Activated CD4-positive, alpha-beta T cell treated with anti-CD3 and anti-CD28 coated beads, Interleukin-10, Interleukin-2, amounts not matched to agents 100 ng/mL and 50 ng/mL, durations not matched to agents 16 hours and 8 hours (primary cell): ENCODE measurements around the gene MARCKSL1.

Experiments used
- DNase-seq: peaks from one replicate; pipeline ENCODE4 v3.0.0-alpha.2; 2020

Gene MARCKSL1

DNA sequence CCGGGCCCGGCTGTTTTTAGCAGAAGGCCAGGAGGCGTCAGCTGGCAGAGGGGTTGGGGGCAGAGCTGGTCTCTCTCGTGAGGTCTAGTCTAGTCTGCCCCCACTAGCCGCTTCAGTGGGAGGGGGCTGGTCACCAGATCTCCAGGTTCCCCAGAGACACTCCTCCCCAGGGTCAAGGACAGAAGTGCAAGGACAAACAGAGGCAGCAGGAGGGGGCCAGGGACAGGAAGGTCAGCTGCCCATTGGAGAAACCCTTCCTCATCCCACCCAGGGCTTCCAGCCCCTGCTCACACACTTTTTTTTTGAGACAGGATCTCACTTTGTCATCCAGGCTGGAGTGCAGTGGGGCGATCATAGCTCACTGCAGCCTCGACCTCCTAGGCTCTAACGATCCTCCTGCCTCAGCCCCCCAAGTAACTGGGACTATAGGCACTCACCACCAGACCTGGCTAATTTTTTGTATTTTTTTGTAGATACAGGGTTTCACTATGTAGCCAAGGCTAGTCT lies 16.3 kb upstream of the MARCKSL1 start:
- no peak for DNase-seq

DNA sequence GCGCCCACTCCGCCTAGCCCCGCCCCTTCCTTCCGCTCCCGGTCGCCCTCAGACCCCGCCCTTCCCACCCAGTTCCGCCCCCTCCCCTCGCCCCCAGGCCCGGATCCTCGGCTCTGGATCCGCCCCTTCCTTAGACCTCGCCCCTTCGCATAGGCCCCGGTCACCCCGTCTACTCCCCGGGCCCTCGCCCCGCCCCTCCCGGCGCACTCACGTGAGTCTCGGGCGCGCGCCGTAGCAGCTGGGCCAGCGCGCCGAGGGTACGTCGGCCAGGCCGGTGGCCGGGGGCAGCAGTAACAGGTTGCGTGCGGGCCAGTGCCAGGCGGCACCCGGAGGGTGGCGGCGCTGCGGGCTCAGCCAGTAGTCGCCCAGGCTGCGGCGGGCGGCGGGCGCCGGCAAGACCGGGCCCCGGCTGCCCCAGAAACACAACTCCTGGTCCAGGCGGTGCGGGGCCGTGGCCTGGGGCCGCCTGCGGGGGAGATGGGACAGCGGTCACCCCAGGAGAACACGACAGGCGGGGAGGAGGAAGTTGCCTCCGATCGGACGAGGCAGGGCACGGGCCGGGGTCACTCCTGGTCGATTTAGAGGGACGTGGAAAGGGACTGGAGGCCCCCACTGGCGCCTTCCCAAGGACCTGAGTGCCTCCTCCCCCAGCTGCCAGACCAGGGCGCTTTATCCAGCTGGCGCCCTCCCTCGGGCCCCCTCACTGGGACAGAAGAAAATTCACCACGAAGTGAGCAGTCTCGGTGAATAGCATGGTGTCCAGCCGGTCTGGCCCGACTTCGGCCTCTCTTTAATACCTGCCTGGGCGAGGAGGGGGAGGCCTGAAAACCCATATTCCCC lies 15.6 kb upstream of the MARCKSL1 start:
- peak; percentile 94 for DNase-seq

DNA sequence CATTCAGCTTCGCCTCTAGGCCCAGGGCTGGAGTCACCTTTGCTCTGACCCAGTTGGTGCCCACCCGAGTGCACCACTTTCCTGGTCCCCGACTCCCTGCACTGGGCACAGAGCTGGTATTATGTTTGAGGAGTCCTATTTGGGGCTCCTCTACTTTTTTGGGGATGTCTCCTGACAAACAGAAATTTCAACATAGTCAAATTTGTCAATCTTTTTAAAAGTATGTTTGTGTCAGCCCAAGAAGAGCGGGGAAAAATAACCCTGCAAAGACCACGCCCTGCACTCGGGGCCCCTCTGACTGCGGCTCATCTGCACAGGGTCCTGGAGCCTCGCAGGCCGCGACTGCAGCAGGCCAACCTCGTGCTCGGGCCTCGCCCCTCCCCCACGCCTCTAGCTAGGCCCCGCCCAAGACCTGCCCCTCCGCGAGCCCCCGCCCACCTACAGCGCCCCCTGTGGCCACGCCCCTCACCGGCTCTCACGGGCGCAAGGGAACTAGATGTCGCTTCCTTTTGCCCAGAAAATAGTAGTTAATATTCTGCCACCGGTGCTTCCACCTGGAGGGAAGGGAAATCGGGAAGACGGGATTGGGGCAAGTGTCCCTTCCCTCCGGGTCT lies 14.9 kb upstream of the MARCKSL1 start:
- peak; percentile 79 for DNase-seq

DNA sequence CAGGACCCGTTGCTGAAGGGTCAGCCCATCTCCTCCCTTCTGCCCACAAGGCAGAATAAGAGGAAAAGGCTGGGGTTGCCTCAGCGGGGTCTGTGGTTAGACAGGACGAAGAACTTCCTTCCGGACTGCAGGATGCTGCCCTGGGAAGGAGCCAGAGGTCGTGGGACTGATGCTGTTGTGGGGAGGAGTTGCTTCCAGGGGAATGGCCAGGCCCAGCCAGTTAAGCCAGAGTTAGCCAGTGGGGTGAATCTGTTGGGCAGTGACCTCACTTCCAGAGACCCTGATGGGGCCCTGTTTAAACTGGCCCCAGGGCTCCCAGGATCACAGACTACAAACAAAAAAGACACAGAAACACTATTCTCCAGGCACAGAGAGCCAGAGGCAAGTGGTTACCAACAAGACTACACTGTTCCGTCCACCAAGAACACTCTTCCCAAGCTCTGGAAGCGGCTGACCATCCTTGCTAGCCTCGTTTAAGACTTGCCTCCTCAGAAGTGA lies 13.2 kb upstream of the MARCKSL1 start:
- no peak for DNase-seq

DNA sequence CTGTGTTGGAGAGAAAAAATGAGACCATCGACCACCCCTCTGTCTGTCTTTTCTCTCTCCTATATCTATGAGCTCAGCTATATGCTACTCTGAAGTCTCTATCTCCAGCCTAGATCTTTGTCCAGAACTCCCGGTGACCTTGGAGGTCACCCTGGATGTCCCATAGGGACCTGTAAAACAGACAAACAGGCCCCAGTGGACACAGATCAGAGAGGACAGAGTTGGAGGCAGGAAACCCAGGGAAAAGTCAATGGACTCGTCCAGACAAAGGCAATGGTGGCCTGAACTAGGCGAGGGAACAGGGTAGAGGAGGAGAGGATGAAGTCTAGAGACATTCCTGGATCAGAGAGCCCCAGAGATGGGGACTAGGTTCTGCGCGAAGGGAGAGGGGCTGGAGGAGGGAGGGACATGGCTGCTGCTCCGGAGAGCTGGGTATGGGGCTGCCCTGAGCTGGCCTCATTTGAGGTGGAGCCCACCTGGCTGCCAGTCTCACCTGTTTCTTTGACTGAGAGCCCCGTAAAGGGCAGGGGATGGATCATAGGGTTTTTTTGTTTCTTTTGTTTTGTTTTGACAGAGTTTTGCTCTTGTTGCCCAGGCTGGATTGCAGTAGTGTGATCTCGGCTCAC lies 10.6 kb upstream of the MARCKSL1 start:
- DNase-seq: no peak

DNA sequence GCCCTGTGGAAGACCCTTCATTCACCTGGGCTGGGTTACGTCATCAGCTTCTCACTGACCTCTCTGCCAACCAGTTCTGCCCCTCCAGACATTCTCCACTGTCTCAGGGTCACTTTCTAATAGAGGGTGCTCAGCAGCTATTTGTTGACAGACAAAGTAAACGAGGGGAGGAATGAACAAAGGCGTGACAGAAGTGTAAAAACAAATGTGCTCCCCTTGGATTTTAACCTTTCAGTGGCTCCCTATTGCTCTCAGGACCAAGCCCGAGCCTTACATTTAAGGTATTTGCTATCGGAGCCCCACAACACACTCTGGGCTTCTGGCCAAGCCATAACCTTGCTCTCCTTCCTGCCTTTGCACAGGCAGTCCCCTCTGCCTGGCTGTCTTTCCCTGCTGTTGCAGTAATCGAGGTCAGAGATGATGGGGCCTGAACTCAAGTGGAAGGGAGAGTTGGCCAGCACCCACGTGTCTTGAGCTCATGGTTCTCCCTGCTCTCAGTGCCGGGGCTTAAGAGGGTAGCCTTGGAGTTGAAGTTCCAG lies 9.3 kb upstream of the MARCKSL1 start:
- no peak for DNase-seq

DNA sequence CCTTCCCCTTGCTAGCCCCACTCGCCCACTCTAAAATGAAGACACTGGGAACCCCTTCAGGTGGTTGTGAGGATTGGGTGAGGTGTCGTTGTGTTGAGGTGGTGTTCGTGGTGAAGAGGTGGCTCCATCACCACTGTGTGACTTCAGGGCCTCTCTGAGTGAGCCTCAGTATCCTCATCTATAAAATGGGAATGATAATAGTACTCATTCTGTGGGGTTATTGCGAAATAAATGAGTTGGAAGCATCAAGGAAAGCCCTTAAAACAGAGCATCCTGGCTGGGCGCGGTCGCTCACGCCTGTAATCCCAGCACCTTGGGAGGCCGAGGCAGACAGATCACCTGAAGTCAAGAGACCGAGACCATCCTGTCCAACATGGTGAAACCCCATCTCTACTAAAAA lies 6.7 kb upstream of the MARCKSL1 start:
- no peak for DNase-seq

DNA sequence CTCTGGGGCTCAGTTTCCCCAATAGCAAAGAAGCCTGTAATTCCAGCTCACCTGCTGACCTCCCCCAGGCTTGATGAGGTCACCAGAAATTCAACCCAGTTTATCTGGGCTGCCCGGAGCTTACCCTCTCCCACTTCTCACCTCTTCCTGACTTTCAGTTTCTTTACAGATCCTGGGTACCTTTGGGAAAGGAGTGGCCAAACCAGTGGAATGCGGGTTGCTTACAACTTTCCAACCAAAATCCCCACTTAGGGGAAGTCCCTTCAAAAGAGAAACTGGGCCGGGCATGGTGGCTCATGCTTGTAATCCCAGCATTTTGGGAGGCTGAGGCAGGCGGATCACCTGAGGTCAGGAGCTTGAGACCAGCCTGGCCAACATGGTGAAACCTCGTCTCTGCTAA lies 5.9 kb upstream of the MARCKSL1 start:
- DNase-seq: no peak

DNA sequence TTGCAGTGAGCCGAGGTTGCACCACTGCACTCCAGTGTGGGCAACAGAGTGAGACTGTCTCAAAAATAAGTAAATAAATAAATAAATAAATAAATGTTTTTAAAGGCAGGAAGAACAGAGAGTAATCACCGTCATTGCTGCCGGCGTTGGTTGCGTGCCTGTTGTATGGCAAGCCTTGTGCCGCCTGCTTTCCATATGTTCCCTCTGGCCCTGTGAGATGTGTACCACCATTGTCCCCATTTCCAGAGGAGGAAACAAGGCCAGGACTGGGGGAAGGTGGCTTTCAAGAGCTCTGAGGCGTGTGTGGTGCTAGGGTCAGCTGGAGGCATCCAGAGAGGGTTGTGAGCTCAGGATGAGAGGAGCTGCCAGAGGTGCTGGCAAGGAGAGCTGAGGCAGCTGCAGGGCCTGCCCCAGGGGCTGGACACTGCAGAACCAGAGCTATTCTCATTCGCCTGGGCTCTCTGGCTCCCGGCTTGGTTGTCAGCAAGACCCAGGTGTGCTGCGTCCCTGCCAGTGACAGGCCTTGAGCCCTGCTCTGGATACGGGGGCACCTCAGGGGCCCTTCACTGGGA lies 5.2 kb upstream of the MARCKSL1 start:
- no peak for DNase-seq

DNA sequence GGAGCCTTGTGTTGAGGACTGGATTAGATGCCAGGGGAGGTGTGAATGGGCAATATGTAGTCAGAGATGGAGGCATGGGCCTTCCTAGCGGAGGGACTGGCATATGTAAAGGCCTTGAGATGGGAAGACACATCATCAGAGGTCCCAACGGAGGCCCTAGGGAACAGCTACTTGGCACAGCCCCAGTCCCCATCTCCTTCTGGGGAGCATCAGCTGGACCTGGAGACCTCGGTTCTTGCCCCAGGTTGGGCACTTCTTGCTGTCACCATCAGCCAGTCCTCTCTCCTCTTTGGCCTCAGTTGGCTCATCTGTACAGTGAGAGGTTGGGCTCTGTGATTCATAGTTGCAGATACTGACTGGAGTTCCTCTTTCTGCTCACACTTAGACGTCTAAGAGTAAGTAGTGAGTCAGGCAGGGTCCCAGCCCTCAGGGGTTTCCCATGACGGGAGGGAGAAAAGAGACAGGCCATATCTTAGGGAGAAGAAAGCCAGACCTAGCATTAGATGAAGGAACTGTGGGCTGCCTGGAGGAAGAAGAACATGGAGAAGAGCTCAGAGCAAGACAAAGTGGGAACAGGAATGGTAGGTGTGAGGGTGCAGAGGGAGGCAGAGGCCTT lies 3.4 kb upstream of the MARCKSL1 start:
- no peak for DNase-seq

DNA sequence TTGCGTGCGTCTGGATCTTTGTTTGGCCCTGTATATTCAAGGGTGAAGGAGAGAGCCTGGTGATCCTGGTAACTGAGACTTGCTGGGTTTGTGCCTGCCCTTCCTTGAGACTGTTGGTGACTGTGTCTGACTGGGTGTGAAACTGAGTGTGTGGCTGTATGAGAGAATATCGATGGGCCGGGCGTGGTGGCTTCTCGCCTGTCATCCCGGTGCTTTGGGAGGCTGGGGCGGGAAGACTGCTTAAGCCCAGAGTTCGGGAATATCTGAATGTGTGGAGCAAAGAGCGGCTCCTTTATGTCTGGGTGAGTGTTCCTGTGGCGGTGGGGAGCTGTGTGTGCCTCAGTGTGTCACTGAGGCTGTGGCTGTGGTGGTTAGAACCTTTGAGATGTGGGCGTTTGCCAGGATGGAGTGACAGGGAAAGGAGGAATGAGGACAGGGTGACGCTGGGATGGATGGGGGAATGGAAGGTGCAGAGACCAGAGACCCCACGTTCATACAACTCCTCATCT lies 2.7 kb upstream of the MARCKSL1 start:
- DNase-seq: no peak

DNA sequence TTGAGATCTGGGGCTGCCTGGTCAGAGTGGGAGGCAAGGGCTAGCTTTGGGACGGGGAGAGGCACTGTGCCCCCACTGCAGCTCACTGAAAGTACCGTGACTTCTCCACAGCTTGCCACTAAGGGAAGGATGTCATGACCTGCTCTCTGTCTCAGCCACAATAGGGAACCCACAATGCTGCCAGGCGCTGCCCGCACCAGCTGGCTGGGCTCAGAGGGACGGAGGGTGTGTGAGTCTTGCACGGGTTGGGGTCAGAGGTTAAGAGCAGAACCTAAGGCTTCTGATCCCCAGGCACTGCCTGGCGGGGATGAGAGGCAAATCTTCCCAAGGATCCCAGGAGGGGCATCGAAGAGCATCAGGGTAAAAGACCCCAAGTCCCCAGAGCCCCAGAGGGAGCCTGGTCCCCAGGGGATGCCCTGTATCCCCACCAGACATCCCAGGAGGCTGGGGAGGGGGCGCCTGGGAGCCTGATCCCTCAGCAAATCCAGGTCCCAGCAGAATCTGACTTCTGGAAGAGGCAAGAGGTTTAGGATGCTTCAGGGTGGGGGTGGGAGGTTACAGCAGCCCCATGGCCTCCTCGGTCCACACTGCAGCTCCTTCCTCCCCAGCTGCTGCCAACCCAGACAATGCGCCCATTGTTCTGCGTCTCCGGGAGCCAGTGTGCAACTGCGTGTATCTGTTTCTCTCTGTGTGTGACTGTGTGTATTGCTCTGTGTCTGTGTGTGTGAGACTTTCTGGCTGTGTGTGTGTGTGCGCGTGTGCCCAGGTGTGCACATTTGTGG lies 2.0 kb upstream of the MARCKSL1 start:
- peak; percentile 41 for DNase-seq

DNA sequence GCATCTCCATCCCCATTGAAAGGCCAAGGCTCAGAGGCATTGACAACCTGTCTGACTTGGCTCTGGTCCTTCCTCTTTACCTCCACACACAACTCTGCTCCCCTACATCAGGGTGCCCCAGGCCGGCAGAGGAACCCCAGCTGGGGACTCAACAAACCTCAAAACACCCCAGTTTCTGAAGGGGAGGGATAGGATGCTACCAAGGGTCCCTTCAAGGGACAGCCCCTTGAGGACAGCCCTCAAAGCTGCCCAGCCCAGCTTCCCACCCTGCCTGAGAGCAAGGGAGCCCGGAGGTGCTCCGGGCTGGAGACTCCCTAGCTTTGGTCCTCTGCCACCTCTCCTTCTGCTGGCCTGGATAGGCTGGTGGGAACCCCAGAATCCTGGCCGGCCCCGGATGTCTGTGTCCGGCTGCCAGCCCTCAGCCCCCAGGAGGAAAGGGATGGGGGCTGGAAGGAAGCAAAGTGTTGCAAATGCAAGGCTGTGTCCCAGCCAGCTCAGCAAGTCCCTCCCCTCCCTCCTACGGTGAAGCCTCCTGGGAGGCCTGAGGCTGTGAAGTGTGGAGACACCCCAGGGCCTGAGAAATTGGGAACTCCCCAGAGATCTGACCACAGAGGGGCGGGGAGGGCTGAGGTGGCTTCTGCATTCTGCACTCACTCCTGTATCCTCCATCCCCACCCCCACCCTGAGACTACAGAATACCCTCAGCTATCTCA lies 1.1 kb upstream of the MARCKSL1 start:
- peak; percentile 71 for DNase-seq

DNA sequence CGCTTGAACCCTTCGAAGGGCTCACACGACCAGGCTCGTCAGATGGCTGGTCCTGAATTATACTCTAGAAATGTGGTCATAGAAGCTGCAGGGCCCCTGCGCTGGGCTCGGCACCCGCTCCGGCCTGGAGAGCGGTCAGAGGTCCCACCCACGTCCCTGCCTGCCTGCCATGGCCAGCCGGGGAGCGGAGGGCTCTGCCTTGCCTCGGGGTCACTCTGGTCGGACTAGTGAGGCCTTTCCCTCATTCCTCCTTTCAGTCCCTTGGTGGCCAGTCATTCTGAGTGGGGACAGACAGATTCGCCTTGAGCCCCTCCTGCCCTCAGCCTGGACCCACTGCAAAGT lies 529 bp upstream of the MARCKSL1 start:
- DNase-seq: no peak

DNA sequence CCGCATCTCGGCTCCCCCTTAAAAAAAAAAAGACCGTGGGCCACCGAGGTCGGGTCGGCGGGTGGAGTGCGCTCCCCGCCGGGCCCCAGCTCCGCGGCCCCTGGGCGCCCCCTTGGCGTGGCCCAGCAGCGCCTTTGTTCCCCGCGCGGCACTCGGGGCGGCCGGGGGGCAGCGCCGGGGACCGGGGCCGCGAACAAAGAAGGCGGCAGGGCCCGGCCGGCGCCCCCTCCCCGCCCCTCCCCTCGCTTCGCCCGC lies 571 bp downstream of the MARCKSL1 start:
- DNase-seq: no peak

DNA sequence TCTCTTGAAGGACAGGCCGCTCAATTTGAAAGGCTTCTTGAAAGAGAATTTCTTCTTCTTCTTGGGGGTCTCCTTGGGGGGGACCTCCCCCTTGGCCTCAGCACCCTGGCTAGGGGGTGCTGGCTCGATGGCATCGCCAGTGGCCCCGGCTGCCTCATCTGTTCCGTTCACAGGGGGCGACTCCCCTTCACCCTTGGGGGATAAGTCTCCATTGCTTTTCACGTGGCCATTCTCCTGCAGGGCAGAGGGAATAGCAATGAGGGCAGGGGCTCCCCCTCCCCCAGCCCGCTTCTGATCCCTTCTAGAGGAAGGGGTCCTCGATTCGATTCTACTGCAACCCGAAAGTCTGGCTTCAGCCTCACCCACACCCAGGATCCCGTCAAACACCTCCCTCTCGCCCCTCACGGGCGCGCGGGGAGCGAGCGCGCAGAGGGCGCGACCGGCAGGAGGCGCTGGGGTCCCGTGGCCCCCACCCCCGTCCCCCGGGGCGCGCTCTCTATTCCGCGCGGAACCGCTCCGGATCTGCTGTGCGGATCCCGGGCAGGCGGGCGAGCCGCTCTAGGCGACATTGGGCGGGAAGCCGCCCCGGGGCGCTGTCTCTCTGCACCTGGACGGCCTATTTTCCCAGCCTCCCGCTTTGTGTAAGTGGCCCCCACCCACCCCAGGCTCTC lies 1.0 kb downstream of the MARCKSL1 start:
- DNase-seq: peak; percentile 57

DNA sequence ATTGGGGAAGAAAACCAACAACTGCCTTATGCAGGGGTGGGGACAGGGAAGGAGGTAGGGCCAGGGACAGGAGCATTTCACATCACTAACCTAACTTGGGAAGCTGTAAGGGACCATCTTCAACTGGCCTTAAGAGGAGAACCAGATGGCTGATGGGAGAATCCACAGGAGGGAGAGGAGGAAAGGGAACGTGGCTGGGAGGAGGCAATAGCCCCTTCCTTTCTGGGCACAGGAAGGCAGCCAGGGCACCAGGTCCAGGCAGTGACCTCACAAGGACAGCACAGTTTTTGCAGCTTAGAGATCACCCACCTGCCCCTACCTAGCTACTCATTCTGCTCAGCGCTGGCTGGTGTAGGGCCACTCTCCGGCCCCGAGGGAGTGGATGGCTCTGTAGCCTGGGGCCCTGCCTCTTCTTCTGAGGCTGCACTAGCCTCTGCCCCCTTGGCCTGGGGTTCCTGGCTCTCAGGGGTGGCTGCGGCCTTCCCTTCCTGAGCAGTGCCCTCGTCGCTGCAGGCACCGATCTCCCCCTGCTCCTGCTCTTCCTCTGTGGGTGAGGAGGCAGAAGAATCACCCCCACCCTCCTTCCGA lies 1.7 kb downstream of the MARCKSL1 start:
- DNase-seq: no peak

DNA sequence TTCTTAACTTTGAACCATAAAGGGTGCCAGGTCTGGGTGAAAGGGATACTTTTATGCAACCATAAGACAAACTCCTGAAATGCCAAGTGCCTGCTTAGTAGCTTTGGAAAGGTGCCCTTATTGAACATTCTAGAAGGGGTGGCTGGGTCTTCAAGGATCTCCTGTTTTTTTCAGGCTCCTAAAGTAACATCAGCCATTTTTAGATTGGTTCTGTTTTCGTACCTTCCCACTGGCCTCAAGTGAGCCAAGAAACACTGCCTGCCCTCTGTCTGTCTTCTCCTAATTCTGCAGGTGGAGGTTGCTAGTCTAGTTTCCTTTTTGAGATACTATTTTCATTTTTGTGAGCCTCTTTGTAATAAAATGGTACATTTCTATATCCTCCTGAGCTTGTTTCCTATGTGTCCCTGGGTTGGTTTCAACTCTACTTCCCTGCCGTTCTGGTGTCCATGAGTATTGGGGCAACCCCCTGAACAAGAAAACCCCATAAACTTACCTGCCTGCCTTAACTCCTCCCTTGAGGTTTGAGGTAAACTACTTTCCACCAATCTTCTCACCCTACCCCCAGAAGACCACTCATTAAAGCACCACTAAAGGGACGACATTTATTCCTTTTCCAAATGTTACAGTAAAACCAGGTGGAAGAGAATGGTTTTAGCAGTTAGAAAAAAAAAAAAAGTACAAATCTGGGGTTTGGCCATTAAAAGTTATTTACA lies 2.6 kb downstream of the MARCKSL1 start:
- DNase-seq: no peak

DNA sequence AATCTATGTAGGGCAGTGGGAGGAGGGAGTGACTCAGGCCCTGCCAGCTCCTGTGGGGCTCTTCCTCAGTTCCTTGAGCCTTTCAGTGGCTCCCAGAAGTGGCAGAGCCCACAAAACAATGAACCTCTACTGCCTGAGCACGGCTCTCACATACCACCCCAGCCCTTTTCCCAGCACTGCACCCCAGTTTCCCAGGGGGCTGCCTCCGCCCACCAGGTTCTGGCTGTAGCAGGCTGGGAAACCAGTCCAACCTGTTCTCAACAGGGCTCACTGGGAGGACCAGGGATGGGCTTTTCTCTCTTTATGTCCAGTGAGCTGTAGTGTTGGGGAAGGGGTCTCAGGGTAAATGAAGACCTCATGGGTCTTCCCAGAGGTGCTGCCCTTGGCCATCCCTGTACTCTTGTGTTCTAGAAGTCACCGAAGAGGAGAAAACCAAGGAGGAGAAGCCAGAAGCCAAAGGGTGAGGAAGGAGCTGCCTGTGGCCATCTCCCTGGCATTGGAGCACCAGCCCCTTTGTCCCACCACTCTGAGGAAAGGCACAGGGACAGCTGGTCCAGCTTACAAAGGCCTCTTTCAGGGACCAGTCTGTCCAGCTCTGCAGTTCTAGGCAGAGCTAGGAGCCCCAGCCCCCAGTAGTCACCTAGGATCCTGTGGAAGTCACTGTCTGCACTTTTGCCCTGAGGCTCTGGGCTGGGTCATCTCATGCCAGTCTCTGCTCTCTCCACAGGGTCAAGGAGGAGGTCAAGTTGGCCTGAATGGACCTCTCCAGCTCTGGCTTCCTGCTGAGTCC lies 3.5 kb downstream of the MARCKSL1 start:
- DNase-seq: no peak
